Measurements from ENCODE around the gene SLC26A6.
A peak's percentile ranks its signal among the peaks of the same experiment; 100 is the strongest.

Gene SLC26A6

GRCh38 chr3:48599509-48600285 is 35.6 kb downstream of the SLC26A6 start:
- TF ChIP-seq CTCF (IDR thresholded peaks at IDR 0.05; ENCODE audit: control insufficient read depth, insufficient read depth, low read depth, low read length, missing control alignments) = no peak
- DNase-seq (ENCODE audit: low read depth) = no peak

GRCh38 chr3:48599077-48599501 is 36.2 kb downstream of the SLC26A6 start:
- peak overlapping the region; percentile 24 for H3K4me3 ChIP-seq (ENCODE audit: control insufficient read depth, low read depth, low read length)
- no peak for DNase-seq (ENCODE audit: low read depth)
- no peak for TF ChIP-seq CTCF (IDR thresholded peaks at IDR 0.05; ENCODE audit: control insufficient read depth, insufficient read depth, low read depth, low read length, missing control alignments)

More at GRCh38 chr3:48599509-48600285, 35.6 kb downstream of the SLC26A6 start:
- H3K4me3 ChIP-seq (ENCODE audit: control insufficient read depth, low read depth, low read length) = no peak overlapping the region

GRCh38 chr3:48598323-48599076 is 36.8 kb downstream of the SLC26A6 start:
- DNase-seq (ENCODE audit: low read depth) = peak; percentile 88
- peak overlapping the region; percentile 24 for H3K4me3 ChIP-seq (ENCODE audit: control insufficient read depth, low read depth, low read length)
- peak; percentile 8 for TF ChIP-seq CTCF (IDR thresholded peaks at IDR 0.05; ENCODE audit: control insufficient read depth, insufficient read depth, low read depth, low read length, missing control alignments)

GRCh38 chr3:48597408-48597800 is 37.9 kb downstream of the SLC26A6 start:
- no peak for TF ChIP-seq CTCF (IDR thresholded peaks at IDR 0.05; ENCODE audit: control insufficient read depth, insufficient read depth, low read depth, low read length, missing control alignments)
- H3K4me3 ChIP-seq (ENCODE audit: control insufficient read depth, low read depth, low read length) = no peak overlapping the region
- DNase-seq (ENCODE audit: low read depth) = no peak

GRCh38 chr3:48596676-48597407 is 38.4 kb downstream of the SLC26A6 start:
- DNase-seq (ENCODE audit: low read depth) = no peak
- no peak for TF ChIP-seq CTCF (IDR thresholded peaks at IDR 0.05; ENCODE audit: control insufficient read depth, insufficient read depth, low read depth, low read length, missing control alignments)
- no peak overlapping the region for H3K4me3 ChIP-seq (ENCODE audit: control insufficient read depth, low read depth, low read length)

GRCh38 chr3:48596157-48596556 is 39.1 kb downstream of the SLC26A6 start:
- no peak for TF ChIP-seq CTCF (IDR thresholded peaks at IDR 0.05; ENCODE audit: control insufficient read depth, insufficient read depth, low read depth, low read length, missing control alignments)
- H3K4me3 ChIP-seq (ENCODE audit: control insufficient read depth, low read depth, low read length) = no peak overlapping the region
- no peak for DNase-seq (ENCODE audit: low read depth)
